ENCODE measurements around the gene SLC25A5.

DNA sequence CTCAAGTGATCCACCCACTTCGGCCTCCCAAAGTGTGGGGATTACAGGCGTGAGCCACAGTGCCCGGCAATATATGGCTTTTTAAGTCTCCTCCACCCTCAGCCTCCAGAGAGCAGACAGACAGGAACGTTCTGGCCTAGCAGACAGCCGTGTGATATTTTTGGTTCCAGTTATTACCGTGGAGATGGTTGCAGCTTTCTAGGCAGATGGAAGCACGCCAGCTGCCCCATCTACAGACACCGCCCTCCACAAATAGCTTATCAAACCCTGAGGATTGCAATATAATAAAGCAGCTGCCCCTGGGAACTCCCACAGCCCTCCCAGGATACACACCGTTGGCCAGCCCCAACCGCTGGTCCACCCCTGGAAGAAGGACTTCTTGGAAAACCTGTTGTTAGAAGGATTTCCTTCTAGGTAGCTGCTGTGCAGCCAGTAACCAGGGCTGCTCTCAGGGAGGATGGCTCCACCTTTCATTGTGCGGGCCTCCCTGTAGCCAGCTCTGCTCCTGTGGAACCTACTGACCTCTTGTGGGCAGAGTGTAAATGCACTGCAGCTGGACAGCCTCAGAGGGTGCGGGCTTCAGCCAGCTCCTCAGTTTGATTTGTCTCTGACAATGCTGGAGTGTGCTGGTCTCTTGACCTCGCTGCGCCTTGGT lies 44.0 kb downstream of the SLC25A5 start:
- peak; percentile 63 for TF ChIP-seq CTCF (IDR thresholded peaks at IDR 0.05)
- TF ChIP-seq EZH2phosphoT487 (IDR thresholded peaks at IDR 0.05) = no peak
- TF ChIP-seq EZH2 (IDR thresholded peaks at IDR 0.05) = no peak
